RWPE2 (cell line): ENCODE data around the gene AGPAT4.

Experiments
- ATAC-seq: fragments of 200-7000 bp; cut with Tn5 transposase; 3 replicates; pipeline ENCODE4 v1.9.1; 2021; ENCODE audit warnings: low read depth
- DNase-seq: peaks from one replicate; pipeline ENCODE4 v3.0.0-alpha.2; 2020; ENCODE audit warnings: low spot score
- H3K27ac ChIP-seq: fragments of 450-650 bp; 2 replicates; pipeline ENCODE4 v1.5.1; 2017; ENCODE audit warnings: mild to moderate bottlenecking; ENCODE audit not compliant: poor library complexity, severe bottlenecking
- H3K27me3 ChIP-seq: fragments of 250-450 bp; sonication (Bioruptor Pico); 2 replicates; pipeline ENCODE4 v1.5.1; 2021; ENCODE audit warnings: mild to moderate bottlenecking, moderate library complexity; ENCODE audit not compliant: insufficient read depth, poor library complexity, severe bottlenecking
- H3K36me3 ChIP-seq: fragments of 250-450 bp; sonication (Bioruptor Pico); 2 replicates; pipeline ENCODE4 v1.5.1; 2020; ENCODE audit warnings: low read depth, mild to moderate bottlenecking, moderate library complexity
- H3K4me1 ChIP-seq: fragments of 250-450 bp; sonication (Bioruptor Pico); 2 replicates; pipeline ENCODE4 v1.5.1; 2021; ENCODE audit warnings: mild to moderate bottlenecking, moderate library complexity; ENCODE audit not compliant: insufficient read depth, poor library complexity, severe bottlenecking
- H3K4me3 ChIP-seq: fragments of 250-450 bp; sonication (Bioruptor Pico); 2 replicates; pipeline ENCODE4 v1.5.1; 2021; ENCODE audit warnings: mild to moderate bottlenecking, moderate library complexity; ENCODE audit not compliant: severe bottlenecking
- H3K9me3 ChIP-seq: fragments of 250-450 bp; sonication (Bioruptor Pico); 2 replicates; pipeline ENCODE4 v1.5.1; 2021; ENCODE audit warnings: mild to moderate bottlenecking, moderate library complexity; ENCODE audit not compliant: severe bottlenecking
- TF ChIP-seq, protein P1 (sequence below): fragments of 450-650 bp; IDR thresholded peaks from one replicate; pipeline ENCODE4 v1.5.1; 2017; ENCODE audit warnings: mild to moderate bottlenecking, moderate library complexity; ENCODE audit not compliant: poor library complexity, severe bottlenecking

The AGPAT4 gene

DNA sequence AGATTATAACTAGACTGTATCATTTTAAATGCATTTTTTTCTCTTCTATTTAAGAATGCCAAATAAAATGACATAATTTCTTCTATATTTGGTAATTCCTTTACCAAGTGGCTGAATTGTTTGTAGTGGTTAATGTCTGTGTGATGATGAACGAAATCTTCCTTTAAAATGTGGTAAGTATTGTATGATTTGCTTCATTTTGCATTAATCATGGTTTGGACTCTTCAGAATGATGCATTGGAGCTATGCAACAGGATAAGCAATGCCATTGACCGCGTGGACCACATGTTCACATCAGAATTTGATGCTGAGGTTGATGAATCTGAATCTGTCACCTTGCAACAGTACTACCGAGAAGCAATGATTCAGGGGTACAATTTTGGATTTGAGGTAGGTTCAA, 182.7 kb downstream of the AGPAT4 start:
- Histone ChIP-seq H3K36me3 (peaks cover 89% of the 10 kb centered on the region), H3K27me3 (no peaks in the 10 kb centered on the region)
- TF ChIP-seq, protein P1, sequence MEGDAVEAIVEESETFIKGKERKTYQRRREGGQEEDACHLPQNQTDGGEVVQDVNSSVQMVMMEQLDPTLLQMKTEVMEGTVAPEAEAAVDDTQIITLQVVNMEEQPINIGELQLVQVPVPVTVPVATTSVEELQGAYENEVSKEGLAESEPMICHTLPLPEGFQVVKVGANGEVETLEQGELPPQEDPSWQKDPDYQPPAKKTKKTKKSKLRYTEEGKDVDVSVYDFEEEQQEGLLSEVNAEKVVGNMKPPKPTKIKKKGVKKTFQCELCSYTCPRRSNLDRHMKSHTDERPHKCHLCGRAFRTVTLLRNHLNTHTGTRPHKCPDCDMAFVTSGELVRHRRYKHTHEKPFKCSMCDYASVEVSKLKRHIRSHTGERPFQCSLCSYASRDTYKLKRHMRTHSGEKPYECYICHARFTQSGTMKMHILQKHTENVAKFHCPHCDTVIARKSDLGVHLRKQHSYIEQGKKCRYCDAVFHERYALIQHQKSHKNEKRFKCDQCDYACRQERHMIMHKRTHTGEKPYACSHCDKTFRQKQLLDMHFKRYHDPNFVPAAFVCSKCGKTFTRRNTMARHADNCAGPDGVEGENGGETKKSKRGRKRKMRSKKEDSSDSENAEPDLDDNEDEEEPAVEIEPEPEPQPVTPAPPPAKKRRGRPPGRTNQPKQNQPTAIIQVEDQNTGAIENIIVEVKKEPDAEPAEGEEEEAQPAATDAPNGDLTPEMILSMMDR, result no peak

DNA sequence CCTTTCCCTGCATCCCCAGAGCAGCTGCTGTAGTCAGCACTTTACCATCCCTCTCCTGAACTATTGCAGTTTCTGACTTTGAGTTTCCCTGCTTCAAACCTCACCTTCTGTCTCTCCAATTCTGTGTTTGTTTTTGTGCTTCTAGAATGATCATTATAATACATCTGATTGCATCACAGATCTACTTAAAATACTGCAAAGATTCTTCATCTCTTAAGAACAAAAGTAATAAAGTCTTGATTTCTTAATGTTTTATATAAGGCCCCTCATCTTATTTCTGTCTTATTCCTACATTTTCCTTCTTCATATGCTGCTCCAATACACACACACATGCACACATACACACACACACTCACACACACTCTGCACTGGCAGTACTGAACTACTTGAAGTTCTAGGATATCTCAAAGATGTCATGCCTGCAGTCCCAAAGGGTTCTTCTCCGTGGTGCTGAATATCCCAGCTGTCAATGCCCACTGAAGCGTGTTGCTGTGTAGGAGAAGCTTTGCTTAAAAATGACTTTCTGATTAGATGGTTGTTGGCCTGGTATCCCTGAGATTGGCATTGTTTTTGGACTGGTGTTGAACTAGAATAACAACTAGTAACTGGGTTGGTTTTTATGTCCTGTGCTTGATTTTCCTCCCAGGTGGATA, 185.1 kb downstream of the AGPAT4 start:
- no peaks in the 10 kb centered on the region for H3K9me3 ChIP-seq
- no peak overlapping the region for H3K27ac ChIP-seq
- H3K4me1 ChIP-seq, result peaks cover 21% of the 10 kb centered on the region
- ATAC-seq (no peak), DNase-seq (no peak)
- H3K36me3 ChIP-seq, result peaks cover 91% of the 10 kb centered on the region
- no peaks in the 10 kb centered on the region for H3K27me3 ChIP-seq
- no peak overlapping the region for H3K4me3 ChIP-seq
- TF ChIP-seq, protein P1, result no peak

More for the DNA sequence above, 182.7 kb downstream of the AGPAT4 start:
- Histone ChIP-seq H3K27ac (peak overlapping the region; percentile 78), H3K4me3 (no peak overlapping the region), H3K9me3 (no peaks in the 10 kb centered on the region), H3K4me1 (peaks cover 25% of the 10 kb centered on the region)
- ATAC-seq (no peak), DNase-seq (no peak)

DNA sequence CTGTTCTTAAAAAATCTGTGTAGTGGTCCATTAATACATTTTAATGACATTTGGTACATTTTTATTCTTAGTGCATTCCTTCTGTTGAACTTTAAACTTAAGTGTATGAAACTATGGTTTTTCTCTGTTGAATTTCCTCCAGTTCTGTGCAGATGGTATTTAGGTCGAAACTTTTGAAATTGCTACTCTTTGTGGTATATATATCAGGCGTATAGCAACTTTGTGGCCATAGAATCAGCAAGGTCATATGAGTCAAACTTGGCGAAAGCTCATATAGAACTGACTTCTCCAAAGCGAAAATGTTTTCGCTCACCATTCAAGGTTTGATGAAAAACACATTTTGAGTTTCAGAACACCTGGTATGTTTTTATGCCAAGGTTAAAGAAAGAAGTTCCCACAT, 188.6 kb downstream of the AGPAT4 start:
- H3K4me3 ChIP-seq, result no peak overlapping the region
- H3K9me3 ChIP-seq, result no peaks in the 10 kb centered on the region
- ATAC-seq (no peak), DNase-seq (no peak)
- H3K27me3 ChIP-seq, result no peaks in the 10 kb centered on the region
- TF ChIP-seq, protein P1, result no peak
- H3K27ac ChIP-seq, result no peak overlapping the region
- peaks cover 7% of the 10 kb centered on the region for H3K4me1 ChIP-seq
- peaks cover 96% of the 10 kb centered on the region for H3K36me3 ChIP-seq

DNA sequence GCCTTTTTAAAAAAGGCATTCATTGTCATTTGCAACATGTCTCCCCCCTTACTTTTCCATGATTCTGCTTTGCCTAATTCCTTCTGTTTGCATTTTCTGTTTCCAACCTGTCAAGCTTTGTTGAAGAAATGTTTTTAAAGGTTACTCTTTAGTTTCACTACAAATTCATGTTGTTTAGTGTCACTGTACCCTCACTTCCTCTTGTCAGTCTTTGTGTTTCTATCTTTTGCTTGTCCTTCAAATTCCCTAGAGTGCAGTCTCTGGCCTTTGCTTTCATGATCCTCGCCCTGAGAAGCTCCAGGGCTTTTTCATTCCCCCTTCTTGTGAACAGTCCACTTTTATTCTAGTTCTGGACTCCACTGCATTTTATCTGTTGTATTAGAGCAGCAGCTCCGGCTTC, 191.6 kb downstream of the AGPAT4 start:
- no peak overlapping the region for H3K27ac ChIP-seq
- ATAC-seq (no peak), DNase-seq (no peak)
- TF ChIP-seq, protein P1, result no peak
- H3K9me3 ChIP-seq, result no peaks in the 10 kb centered on the region
- H3K36me3 ChIP-seq, result peaks cover 77% of the 10 kb centered on the region
- H3K4me1 ChIP-seq, result peaks cover 14% of the 10 kb centered on the region
- H3K27me3 ChIP-seq, result no peaks in the 10 kb centered on the region
- no peak overlapping the region for H3K4me3 ChIP-seq

DNA sequence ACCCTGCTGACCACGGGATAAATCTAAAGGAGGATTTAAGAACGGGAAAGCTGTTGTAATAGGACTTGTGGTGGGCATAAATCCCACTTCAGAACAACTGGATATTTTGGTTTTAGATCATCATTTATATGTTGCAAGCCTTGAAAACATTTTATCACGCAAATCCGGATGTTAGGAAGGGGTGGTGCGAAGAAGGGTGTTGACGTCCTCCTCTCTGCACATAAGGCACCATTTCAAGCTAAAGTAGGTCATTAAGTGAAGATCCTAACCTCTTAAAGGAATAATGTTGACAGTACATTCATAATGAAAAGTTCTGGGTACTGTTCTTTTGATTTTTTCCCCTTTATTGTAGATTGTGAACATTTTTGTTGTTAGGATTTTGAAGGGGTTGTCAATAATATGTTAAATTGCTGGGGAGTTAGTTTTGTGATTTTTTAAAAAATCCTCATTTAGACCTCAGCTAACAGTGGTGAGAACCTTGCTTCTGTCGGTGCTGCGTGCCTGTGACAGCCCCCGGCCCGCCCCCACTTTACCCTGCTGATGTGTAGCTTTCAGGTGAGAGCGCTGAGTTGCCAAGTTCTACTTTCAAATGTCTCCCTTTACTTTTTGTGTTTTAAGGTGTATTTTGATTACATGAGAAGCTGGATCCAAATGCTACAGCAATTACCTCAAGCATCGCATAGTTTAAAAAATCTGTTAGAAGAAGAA, 193.4 kb downstream of the AGPAT4 start:
- ATAC-seq (no peak), DNase-seq (no peak)
- TF ChIP-seq, protein P1, result no peak
- Histone ChIP-seq H3K36me3 (peaks cover 71% of the 10 kb centered on the region), H3K4me1 (peaks cover 14% of the 10 kb centered on the region), H3K9me3 (no peaks in the 10 kb centered on the region), H3K27me3 (no peaks in the 10 kb centered on the region), H3K4me3 (no peak overlapping the region), H3K27ac (peak overlapping the region; percentile 47)
